ENCODE measurements around the gene MSL2. TPM values are rescaled to one million over a fixed set of nuclear protein-coding genes. Genes with fewer than 3 reads are reported as not detected.

MSL2 gene
- total RNA-seq, 2 experiments from 2014 or later: 143 to 146 TPM

DNA sequence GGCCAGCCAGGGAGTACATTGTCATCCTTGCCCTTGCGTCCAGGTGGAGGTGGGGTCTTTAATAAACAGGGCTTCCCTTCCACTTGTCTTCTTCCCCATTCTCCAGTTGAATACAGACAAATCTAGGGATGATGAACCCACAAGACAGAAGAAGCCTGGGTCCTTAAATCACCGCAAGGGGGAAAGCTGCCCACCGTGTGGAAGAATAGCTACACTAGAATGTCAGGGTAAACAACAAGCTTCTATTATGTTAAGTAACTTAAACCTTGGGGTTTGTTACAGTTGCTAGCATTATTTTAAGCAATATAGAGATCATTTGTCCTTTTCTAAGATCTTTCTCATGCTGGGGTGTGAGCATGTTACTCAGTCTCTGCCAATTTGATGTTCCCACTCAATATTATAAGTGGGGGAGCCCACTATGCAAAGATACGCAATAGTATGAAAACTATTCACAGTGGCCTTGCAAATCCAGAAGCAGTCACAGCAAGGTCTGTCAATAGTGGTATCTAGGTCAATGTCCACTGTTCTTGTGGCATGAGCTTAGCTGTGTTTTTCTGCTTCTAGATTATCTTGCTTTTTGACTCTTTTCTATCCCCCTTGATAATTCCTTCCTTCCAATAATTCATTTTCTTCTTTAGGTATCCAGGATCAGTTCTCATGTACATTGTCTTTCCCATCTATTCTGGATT is 42.0 kb upstream of the MSL2 start:
- H3K4me1 ChIP-seq (ENCODE audit: insufficient read depth, low read length): no peaks in the 10 kb centered on the region
- Mint-ChIP-seq H3K36me3 (ENCODE audit: low read depth) (no peaks in the 10 kb centered on the region), H3K4me3 (no peak overlapping the region), H3K9me3 (no peaks in the 10 kb centered on the region), H3K27ac (no peak overlapping the region), H3K27me3 (no peaks in the 10 kb centered on the region), H3K4me1 (ENCODE audit: low read depth) (no peaks in the 10 kb centered on the region)
- peaks cover 0 to 2% of the 10 kb centered on the region in 2 experiments for H3K27me3 ChIP-seq (ENCODE audit: control insufficient read depth in 1 of 2, insufficient read depth in 2 of 2, low read length in 2 of 2)
- ATAC-seq (ENCODE audit: poor library complexity): no peak
- CTCF ChIA-PET: no interaction called here
- no peak overlapping the region for H3K27ac ChIP-seq (ENCODE audit: low read depth in 1 of 2, low read length in 2 of 2)
- intact Hi-C loops (cut with DNase I, micrococcal nuclease): no loop called here
- POLR2A ChIA-PET: no interaction called here
- TF ChIP-seq, protein P1, sequence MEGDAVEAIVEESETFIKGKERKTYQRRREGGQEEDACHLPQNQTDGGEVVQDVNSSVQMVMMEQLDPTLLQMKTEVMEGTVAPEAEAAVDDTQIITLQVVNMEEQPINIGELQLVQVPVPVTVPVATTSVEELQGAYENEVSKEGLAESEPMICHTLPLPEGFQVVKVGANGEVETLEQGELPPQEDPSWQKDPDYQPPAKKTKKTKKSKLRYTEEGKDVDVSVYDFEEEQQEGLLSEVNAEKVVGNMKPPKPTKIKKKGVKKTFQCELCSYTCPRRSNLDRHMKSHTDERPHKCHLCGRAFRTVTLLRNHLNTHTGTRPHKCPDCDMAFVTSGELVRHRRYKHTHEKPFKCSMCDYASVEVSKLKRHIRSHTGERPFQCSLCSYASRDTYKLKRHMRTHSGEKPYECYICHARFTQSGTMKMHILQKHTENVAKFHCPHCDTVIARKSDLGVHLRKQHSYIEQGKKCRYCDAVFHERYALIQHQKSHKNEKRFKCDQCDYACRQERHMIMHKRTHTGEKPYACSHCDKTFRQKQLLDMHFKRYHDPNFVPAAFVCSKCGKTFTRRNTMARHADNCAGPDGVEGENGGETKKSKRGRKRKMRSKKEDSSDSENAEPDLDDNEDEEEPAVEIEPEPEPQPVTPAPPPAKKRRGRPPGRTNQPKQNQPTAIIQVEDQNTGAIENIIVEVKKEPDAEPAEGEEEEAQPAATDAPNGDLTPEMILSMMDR (IDR thresholded peaks at IDR 0.05): no peak
- H3K9me3 ChIP-seq (ENCODE audit: control insufficient read depth in 1 of 2, insufficient read depth in 1 of 2, low read length in 2 of 2): no peaks in the 10 kb centered on the region
- H3K36me3 ChIP-seq (ENCODE audit: insufficient read depth, low read length): no peaks in the 10 kb centered on the region
- no peak for DNase-seq
- H3K4me3 ChIP-seq (ENCODE audit: low read length): no peak overlapping the region

DNA sequence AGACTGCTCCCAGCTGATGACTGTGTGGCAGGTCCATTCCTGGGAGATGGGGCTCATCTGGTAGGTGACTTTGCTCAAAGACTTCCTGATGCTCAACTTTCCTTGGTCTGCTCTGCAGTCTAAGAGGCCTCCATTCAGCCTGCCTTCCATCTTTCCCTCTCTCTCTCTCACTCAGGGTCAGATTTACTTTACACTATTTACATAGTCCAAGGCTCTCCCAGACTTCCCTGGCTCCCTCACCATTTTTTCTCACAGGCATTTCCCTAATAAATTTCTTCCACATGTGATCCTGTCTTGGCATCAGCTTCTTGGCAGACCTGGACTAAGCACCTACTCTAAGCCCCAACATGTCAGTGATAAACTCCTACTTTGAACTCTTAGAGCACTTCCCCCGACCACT is 41.0 kb upstream of the MSL2 start:
- intact Hi-C loops (cut with DNase I, micrococcal nuclease): no loop called here
- DNase-seq (no peak), ATAC-seq (ENCODE audit: poor library complexity) (no peak)
- H3K9me3 ChIP-seq (ENCODE audit: control insufficient read depth in 1 of 2, insufficient read depth in 1 of 2, low read length in 2 of 2): no peaks in the 10 kb centered on the region
- H3K9me3 Mint-ChIP-seq: no peaks in the 10 kb centered on the region
- no peaks in the 10 kb centered on the region for H3K4me1 ChIP-seq (ENCODE audit: insufficient read depth, low read length)
- H3K4me3 ChIP-seq (ENCODE audit: low read length): no peak overlapping the region
- POLR2A ChIA-PET: interaction anchor here (1.4 kb wide), 1 partner anchor 40 kb away, joined by 5 read pairs; no protein-coding TSS in a partner anchor
- H3K36me3 Mint-ChIP-seq (ENCODE audit: low read depth): no peaks in the 10 kb centered on the region
- CTCF ChIA-PET: no interaction called here
- no peaks in the 10 kb centered on the region for H3K36me3 ChIP-seq (ENCODE audit: insufficient read depth, low read length)
- peaks cover 0 to 2% of the 10 kb centered on the region in 2 experiments for H3K27me3 ChIP-seq (ENCODE audit: control insufficient read depth in 1 of 2, insufficient read depth in 2 of 2, low read length in 2 of 2)
- H3K27ac ChIP-seq (ENCODE audit: low read depth in 1 of 2, low read length in 2 of 2): no peak overlapping the region
- no peaks in the 10 kb centered on the region for H3K4me1 Mint-ChIP-seq (ENCODE audit: low read depth)
- no peak overlapping the region for H3K27ac Mint-ChIP-seq
- H3K4me3 Mint-ChIP-seq: no peak overlapping the region
- TF ChIP-seq, protein P1 (IDR thresholded peaks at IDR 0.05): no peak
- no peaks in the 10 kb centered on the region for H3K27me3 Mint-ChIP-seq

DNA sequence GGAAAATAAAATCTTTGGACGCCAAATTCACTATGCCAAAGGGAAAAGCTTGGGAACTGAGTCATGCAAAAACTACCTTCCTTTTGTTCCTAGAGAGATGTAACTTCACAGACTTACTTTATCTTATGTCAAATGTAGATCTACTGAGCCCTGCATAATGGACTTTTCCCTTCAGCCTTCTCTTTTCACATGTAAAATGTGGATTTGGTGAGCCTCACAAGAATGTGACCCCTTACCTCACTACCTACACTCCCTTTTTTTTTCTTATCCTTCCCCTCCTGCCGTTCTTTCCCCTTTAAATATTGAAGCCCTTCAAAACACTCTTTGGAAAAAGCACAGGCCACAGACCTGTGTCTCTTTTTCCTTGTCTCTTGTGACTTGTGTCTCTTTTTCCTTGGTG is 40.0 kb upstream of the MSL2 start:
- H3K4me3 Mint-ChIP-seq: no peak overlapping the region
- no peaks in the 10 kb centered on the region for H3K9me3 Mint-ChIP-seq
- Histone ChIP-seq H3K4me3 (ENCODE audit: low read length) (no peak overlapping the region), H3K27me3 (ENCODE audit: control insufficient read depth in 1 of 2, insufficient read depth in 2 of 2, low read length in 2 of 2) (peaks cover 0 to 2% of the 10 kb centered on the region in 2 experiments), H3K27ac (ENCODE audit: low read depth in 1 of 2, low read length in 2 of 2) (no peak overlapping the region), H3K4me1 (ENCODE audit: insufficient read depth, low read length) (no peaks in the 10 kb centered on the region), H3K36me3 (ENCODE audit: insufficient read depth, low read length) (no peaks in the 10 kb centered on the region), H3K9me3 (ENCODE audit: control insufficient read depth in 1 of 2, insufficient read depth in 1 of 2, low read length in 2 of 2) (no peaks in the 10 kb centered on the region)
- H3K27me3 Mint-ChIP-seq: no peaks in the 10 kb centered on the region
- ChIA-PET POLR2A (no interaction called here), CTCF (no interaction called here)
- no peak overlapping the region for H3K27ac Mint-ChIP-seq
- TF ChIP-seq, protein P1 (IDR thresholded peaks at IDR 0.05): no peak
- ATAC-seq (ENCODE audit: poor library complexity) (no peak), DNase-seq (no peak)
- H3K4me1 Mint-ChIP-seq (ENCODE audit: low read depth): no peaks in the 10 kb centered on the region
- intact Hi-C loops (cut with DNase I, micrococcal nuclease): no loop called here
- H3K36me3 Mint-ChIP-seq (ENCODE audit: low read depth): no peaks in the 10 kb centered on the region
